Germinal center (tissue), 1 donor: Measurements from ENCODE around the gene MAP7.
"Not testable (repeated sequence)": the region's sequence is repeated elsewhere in the genome, so short reads cannot be mapped to it uniquely, and the experiment has no call there.

Experiments used
- DNase-seq: peaks from one replicate; pipeline ENCODE4 v3.0.0; 2012; ENCODE audit warnings: mixed read lengths, low spot score

MAP7 gene

DNA sequence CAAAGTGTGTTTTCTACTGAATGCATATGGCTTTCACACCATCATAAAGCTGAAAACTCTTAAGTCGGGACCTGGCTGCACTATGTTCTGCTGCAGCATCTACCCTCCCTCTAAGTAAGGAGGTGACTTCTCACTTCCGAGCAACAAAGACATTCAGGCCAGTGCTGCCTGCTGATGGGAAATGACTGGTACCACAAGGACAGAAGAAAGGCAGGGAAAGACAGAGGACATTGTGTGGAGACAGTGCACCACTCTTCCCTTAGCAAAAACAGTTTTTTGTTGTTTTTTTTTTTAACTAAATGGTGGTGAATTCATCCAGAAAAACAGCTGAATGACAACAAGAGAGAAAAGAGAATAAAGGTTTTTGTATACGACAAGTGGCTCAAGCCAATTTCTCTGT, 81.5 kb downstream of the MAP7 start:
- DNase-seq = no peak

DNA sequence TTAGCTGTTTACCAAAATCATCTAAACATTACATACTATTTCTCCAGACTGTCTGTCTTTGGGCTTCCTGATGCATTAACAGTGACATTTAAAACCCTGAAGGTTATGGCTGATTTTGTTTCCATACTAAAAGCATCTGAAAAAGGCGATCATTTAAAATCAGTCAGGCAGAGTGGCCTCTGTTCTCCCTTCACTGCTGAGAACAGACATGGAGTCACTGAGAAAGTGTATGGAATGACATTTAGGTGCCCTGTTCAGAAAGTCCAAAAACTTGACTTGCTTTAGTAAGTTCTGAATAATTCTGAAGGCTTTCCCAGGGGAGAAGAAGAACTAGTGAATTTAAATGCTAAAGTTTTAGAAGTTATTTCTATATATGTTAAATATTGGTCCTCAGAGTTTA, 83.0 kb downstream of the MAP7 start:
- DNase-seq = no peak

DNA sequence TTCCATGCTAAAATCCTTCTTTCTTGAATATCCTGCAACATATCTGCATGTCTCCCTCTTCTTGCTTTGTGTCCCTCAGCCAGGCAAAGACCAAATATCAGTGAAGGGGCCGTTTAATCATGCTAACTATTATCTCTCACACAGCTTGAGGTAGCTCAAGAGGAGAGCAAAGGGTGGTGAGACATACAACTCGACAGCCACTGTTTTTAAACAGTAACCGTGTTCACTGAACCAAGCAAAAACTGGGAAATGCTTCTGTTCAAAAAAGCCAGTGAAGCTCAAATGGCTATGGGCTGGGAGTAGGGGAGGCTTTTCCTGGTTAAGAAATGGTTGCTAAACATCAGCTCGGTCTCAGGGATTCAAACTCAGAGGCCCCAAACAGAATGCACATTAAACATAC, 83.4 kb downstream of the MAP7 start:
- no peak for DNase-seq

DNA sequence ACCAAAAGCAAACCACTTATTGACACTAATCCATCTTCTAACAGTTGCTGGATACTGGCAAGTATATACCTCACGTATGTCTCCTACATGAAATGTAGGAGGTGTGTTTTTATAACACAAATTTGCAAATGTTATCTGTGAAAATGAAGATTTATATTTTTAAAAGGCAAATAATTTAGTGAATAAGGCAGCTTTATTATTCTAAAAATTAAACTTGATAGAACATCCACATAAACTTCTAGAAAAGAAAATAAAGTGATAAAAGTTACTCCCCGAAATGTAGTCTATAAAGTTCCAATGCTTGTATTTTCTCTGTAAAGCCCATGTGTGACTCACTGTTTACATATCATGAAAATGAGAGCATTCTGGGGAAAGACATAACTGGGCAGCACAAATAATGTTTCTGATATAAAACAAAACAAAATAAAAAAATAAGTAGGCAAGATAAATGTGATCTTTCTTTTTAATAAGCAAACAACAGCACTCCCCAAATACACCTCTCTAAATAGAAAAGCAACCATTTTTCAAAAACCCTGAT, 84.4 kb downstream of the MAP7 start:
- DNase-seq = no peak

DNA sequence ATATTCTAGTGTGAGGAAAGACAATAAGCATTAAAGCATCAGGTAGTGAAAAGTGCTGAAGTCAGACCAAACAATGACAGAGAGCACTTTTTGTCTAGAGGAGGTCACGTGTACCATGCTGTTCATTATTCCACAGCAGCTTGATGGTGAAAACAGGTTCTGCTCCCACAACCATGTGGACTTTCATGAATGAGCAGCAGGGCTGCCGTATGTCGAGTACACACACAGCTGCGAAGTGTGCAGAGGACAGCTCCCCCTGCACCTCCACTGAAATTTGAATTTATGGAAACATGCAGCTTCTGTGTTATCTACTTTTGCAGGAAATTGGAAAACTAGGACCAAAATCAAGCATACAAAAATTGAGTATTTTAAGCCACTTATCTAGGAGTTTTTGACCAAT, 85.3 kb downstream of the MAP7 start:
- no peak for DNase-seq

DNA sequence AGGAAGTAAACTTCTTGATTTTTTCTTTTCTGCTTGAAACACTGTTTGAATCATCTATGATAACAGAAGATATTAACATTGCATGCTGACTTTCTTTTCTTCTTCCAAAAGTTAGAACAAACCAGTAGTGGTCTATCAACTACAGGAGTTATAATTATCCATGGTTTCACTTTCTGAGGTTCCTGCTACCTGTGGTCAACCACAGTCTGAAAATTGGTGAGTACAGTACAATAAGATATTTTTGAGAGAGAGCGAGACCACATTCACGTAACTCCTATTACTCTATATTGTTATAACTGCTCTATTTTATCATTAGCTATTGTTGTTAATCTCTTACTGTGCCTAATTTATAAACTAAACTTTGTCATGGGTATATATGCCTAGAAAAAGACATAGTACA, 86.1 kb downstream of the MAP7 start:
- no peak for DNase-seq

DNA sequence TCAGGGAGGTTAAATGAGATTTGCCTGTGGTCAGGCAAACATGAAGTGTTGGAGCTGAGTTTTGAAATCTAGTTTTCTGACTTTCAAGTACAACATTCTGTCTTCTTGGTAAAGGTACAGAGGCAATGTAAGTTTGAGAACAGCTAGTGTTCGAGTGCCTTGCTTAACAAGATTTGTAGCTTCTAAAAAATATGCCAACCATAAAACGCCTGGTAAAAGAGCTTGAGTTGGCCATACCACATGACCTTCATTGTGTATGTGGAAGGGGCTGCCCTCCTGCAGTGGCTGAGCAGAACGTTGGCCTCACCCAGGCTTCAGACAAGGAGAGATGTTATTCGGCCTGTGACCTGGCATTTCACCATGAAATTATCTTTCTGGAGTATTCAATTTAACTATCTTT, 86.5 kb downstream of the MAP7 start:
- DNase-seq = no peak

DNA sequence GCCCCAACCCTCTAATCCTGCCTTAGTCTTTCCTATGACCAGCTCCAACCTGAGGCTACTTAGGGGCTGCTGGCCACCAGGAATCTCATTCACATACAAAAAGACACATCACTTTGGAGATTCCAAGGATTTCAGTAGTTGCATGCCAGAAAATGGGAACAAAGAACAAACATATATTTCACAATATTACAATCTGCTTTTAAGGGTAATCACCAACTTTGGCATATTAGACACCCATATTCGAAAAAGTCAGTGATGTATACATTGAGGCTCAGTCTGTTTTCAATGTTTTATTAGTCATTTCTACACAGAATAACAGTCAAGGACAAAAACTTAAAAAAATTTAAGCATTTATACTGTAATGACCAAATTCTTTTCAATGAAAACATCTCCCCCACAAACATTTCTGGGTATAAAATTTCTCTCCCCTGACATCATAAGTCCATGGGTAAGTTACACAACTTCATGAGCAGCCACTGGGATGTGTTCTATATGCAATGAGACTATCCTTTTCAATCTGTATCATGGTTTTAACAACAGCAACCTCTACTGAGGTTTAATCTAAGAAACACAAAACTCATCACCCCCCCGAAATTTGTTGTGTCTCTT, 103.5 kb downstream of the MAP7 start:
- no peak for DNase-seq

DNA sequence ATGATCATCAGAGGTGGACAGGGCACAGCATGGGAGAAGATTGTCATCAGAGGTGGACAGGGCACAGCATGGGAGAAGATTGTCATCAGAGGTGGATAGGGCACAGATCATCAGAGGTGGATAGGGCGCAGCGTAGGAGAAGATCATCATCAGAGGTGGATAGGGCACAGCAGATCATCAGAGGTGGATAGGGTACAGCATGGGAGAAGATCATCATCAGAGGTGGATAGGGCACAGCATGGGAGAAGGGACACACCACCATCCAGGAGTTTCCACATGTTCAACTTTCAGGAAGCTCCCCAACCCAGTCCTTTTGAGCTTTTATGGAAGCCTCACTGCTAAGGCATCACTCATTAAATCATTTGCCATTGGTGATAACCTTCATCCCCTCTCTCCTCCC, 104.1 kb downstream of the MAP7 start:
- DNase-seq = no peak

DNA sequence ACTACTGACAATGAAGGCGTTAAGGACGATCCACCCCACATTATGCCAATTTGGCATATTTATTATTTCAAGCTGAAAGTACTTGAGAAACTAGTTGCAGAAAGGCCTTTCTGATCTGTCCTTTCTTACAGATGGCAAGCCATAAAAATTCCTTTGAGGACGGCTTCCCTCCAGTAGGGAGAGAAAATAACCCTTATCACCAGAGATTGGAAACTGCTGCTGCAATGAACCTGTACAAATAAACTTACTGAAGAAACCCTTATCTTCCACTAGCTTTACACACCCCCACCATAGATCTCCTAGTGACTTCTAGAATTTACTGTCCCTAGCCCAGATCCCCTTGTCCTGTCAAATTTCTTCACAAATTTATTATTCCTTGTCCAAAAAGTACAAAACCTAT, 105.2 kb downstream of the MAP7 start:
- no peak for DNase-seq

DNA sequence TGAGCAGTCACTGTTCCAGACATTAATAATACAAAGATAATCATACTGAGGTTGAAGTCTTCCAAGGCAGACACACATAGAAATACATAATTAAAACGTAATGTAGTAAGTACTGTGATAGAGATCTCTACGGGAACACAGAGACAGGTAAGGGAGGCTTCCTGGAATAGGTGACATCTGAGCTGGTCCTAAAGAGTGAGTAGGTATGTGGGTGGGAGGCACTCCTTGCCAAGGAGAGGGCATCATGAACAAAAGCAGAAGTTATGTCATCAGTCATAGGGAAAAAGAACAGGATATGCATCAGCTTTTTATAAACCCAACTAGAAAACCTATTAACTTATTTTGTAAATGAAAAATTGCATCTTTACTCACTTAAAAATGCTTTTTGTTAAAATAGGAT, 110.0 kb downstream of the MAP7 start:
- no peak for DNase-seq

DNA sequence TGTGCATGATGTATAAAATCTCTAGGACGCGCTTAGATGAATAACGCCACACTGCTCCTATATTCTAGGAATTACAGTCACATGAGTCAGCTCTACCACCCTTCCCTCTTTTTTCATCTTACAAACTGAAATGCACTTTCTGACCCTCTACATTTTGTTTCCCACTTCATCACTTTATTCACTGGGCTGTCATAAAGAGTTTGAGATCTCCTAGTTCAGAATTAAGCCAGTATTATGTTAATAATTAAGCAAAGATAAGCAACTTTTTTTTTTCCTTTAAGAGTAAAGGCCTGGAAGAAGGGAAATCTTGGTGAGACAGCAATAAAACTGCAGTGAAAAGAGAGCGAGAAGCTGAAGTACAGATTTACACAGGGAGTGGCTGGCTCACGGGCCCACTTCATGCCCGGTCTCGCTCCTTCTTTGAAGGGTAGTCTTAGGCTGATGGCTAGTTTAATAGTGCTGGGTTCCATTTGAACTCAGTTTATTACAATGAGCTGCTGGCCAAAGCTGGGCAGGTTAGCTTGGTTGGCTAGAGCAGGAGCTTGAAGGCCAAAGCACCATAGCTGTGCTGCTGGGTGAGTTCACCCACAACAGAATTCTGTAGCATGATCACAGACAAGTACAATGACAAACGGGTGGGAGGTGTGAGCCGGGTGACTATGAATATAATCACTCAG, 110.6 kb downstream of the MAP7 start:
- DNase-seq = no peak

DNA sequence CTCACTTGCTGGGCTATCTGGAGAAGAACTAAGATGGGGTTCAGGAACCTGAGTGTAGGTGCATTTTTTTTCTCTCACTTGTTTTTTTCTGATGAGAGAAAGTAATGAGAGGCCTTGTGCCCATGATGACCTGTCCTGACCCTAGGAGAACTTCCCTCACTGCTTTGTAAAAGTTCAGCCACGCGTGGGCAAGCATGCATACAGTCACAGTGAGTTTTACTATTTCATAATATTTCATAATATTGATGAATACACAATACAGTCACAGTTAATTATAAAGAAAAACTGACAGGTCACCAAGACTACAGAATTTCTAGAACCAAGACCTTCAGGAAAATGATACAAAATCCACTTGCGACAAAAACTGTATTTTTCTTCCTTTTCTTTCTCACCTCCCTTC, 111.8 kb downstream of the MAP7 start:
- DNase-seq = no peak

DNA sequence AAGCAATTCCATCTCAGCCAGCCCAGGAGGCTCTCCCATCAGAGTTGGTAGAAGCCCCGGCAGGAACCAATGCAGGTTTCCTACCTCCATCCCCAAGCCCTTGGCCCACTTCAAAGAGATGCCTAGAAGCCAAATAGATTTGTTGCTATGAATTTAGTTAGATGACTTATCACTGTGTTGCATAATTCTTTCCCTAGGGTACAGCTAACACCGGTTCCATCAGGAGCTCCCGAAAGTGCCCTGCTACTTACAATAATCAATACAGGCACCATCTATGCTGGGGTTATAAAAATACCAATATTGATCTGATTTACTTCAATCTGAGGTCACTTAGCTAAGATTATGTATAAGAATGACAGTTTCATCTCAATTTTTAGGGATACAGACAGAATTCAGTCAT, 113.0 kb downstream of the MAP7 start:
- DNase-seq = no peak

DNA sequence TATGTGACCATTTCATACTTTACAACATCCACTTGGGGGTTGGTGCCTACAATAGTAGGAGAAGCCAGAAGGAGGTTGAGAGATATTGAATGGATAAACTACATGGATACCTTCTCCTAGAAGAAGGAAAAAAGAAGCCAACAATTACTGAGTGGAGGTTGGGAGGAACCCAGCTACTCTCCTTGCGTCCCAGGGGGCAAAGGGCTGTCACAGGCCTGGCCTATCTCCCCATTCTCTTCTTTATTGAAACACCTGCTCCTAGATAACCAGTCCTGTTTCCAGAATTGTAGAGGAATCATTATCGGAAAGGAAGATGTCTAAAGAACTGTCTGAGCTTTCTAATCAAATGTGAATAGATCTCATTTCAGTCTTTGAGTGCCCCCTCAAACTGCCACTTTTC, 115.1 kb downstream of the MAP7 start:
- no peak for DNase-seq

DNA sequence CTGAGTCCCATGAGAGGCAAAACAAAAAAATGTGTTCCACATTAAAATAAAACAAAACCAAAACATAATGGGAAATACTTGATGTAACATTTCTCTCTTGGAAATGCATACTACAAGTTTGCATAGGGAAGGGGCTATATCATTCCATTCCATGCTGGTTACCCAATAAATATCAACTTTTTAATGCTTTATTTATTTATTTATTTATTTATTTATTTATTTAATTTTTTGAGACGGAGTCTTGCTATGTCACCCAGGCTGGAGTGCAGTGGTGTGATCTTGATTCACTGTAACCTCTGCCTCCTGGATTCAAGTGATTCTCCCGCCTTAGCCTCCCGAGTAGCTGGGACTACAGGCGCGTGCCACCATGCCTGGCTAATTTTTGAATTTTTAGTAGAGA, 118.9 kb downstream of the MAP7 start:
- not testable (repeated sequence) for DNase-seq

DNA sequence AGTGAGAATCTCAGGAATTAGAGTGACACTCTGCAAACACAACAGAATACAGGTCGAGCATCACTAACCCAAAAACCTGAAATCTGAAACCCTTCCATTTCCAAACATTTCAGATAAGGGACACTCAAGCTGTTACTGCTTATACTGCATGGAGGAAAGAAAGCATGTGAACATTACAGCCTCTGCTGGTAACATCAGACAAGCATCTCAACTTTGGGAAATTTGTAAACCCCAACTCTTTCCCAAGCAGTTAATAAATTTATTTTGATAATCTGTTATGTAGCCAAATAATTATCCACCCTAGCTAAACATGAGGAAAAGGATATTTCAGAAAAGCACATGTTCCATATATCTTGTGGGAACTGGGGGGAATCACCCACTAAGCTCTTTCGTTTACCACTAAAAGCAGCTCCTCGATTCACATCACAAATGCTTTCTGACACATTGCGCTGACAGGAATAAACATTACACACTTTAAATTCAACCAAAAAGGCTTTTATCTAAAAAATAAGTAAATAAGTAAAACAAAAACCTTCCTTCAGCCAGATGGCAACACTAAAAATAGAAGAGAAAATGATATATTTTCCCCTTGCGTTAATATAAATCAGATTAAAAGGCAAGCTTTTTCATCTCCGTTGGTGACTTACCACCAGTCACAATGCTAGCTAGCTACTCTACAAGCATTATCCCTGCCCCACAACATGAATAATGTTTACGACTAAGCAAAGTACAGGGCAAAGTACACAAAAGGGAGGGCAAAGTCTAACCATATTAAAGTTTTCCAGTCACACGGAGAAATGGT, 120.8 kb downstream of the MAP7 start:
- DNase-seq = no peak

DNA sequence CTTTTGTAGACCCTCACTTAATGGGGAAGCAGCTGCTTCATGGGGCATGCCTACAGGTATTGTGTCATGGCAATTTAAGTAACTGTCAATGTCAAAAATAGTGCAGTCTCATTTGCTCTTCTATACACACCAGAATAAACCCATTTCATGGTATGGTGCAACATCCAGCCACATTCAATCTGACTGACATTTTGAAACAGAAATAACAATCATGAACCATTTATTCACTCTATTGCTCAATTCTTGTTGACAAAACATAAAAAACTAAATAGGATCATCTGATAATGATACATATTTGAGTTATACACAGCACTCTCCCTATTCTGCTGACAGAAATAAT, 122.9 kb downstream of the MAP7 start:
- no peak for DNase-seq

DNA sequence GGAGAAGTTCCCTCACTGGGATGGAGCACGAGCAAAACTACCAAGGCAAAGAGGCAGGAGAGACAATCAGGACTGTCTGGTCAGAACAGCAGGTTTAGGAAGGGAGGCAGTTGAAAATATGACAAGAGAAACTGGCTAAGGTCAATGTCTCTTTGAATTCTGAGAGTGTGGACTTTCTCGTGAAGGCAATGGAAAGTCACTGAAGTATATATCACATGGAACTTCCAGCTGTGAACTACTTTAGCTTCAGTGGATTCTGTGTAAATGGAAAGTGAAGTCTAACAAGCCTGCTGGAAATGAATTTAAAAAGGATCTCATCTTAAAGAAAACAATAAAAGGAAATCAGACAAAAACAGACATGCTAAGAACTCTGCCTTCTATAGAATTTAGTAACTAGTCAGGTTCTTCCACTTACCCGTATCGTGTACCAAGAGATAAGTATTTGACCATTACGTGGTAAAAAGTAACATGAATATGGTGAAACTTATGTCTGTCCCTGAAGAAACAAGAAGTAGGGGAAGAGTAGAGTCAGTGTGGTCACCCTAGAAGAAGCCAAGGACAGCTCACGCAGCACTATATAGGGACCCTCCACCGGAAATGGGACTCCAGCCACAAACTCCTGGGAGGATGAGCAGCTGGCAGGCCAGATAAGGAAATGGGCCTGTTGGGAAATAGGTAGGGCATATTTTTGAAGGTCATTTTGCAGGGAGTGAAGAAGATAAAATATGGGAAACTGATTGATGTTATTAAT, 123.4 kb downstream of the MAP7 start:
- no peak for DNase-seq

DNA sequence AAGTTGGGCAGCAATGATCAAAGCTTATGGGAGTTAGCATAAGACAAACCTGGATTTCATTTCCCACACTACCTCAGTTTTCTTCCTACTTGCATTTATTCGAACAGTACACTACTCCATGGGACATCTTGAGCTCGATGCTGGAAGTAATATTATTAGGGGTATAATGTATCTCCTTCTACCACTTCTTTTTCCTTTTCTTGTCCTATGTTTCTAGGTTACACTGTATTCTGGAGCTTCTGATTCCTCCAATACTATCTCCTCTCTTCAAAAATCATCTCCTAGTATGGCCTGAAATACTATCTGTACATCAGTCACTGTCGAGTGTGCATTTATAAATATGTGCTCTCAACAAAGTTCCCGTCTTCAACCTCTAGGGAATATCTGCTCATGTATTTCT, 124.4 kb downstream of the MAP7 start:
- no peak for DNase-seq

DNA sequence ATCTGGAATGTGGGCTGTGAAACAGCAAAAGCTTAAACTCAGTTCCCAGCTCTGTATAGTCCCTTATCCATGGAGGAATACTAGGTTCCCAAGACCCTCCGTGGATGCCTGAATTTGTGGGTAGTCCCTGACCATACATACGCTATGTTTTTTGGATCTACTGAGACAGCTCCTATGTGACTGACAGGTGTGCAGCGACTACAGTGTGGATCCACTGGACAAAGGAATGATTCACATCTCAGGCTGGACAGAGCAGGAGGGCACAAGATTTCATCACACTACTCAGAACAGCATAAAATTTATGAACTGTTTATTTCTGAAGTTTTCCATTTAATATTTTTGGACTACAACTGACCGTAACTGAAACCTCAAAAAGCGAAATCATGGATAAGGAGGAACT, 125.3 kb downstream of the MAP7 start:
- no peak for DNase-seq

DNA sequence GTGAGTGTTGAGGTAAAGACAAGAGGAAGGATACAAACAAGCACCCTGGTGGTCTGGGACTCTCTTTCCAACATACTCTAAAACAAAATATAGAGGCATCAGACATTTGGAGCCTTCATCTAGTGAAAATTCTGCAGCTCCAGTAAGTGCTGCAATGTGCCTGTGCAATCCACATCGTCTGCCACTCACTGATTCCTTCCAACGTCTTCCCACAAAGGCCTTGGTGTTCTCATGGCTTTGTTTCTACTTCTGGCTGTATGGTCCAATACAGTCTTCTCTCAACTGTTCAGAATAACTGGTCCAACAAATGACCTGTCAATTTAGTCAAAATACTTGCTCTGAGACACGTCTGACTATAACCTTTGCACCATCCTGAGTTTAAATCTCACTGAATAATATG, 125.8 kb downstream of the MAP7 start:
- DNase-seq = no peak
